Activated naive CD4-positive, alpha-beta T cell (primary cell): ENCODE data around the gene MARCHF7.
"Not testable (repeated sequence)": the region's sequence is repeated elsewhere in the genome, so short reads cannot be mapped to it uniquely, and the experiment has no call there.

ENCODE experiments used
- DNase-seq, 4 experiments: peaks; one replicate each; lab custom pipeline; 2025; lab: John Stamatoyannopoulos, UW

MARCHF7 gene

GRCh38 chr2:159712143-159712928, at the start of gene MARCHF7:
Gene MARCHF7, plus strand, starts transcription at chr2:159712506. Its CDS starts 16,517 bp downstream, at chr2:159729023.
- peak; percentile 88 to 96 (median 92) for DNase-seq

GRCh38 chr2:159667423-159667822, 44.9 kb upstream of the MARCHF7 start:
- DNase-seq = not testable (repeated sequence)

- no peak for DNase-seq
These were observed 41.3 kb upstream of the MARCHF7 start for GRCh38 chr2:159671047-159671446.

GRCh38 chr2:159677654-159678053, 34.7 kb upstream of the MARCHF7 start:
- DNase-seq = no peak

GRCh38 chr2:159680692-159681091, 31.6 kb upstream of the MARCHF7 start:
- no peak for DNase-seq

GRCh38 chr2:159683817-159684216, 28.5 kb upstream of the MARCHF7 start:
- DNase-seq = no peak

- no peak for DNase-seq
These were observed 27.5 kb upstream of the MARCHF7 start for GRCh38 chr2:159684796-159685195.

GRCh38 chr2:159694500-159695040, 17.7 kb upstream of the MARCHF7 start:
- no peak for DNase-seq

GRCh38 chr2:159695795-159696448, 16.4 kb upstream of the MARCHF7 start:
- DNase-seq = no peak

GRCh38 chr2:159703491-159703890, 8.8 kb upstream of the MARCHF7 start:
- no peak for DNase-seq

- DNase-seq = no peak
These were observed 5.8 kb upstream of the MARCHF7 start for GRCh38 chr2:159706385-159706980.

GRCh38 chr2:159708066-159708760, 4.1 kb upstream of the MARCHF7 start:
- no peak for DNase-seq

GRCh38 chr2:159710601-159711180, 1.6 kb upstream of the MARCHF7 start:
- no peak for DNase-seq

GRCh38 chr2:159711562-159712142, 654 bp upstream of the MARCHF7 start:
- no peak for DNase-seq

- no peak for DNase-seq
These were observed 669 bp downstream of the MARCHF7 start for GRCh38 chr2:159712929-159713420.

GRCh38 chr2:159713631-159714246, 1.4 kb downstream of the MARCHF7 start:
- DNase-seq = no peak

GRCh38 chr2:159714247-159714930, 2.1 kb downstream of the MARCHF7 start:
- no peak for DNase-seq

- no peak for DNase-seq
These were observed 3.1 kb downstream of the MARCHF7 start for GRCh38 chr2:159715451-159715850.

GRCh38 chr2:159716409-159716808, 4.1 kb downstream of the MARCHF7 start:
- not testable (repeated sequence) for DNase-seq

GRCh38 chr2:159716857-159717256, 4.6 kb downstream of the MARCHF7 start:
- no peak for DNase-seq
